Hematopoietic multipotent progenitor cell treated with erythropoietin and hydrocortisone succinate and interleukin-3 and kit ligand, for 6 days (in vitro differentiated cells): ENCODE data around the gene THPO.
A peak's percentile ranks its signal among the peaks of the same experiment; 100 is the strongest.

Source experiments
- DNase-seq: peaks from one replicate; pipeline ENCODE4 v3.0.0-alpha.2; 2015

The THPO gene

DNA sequence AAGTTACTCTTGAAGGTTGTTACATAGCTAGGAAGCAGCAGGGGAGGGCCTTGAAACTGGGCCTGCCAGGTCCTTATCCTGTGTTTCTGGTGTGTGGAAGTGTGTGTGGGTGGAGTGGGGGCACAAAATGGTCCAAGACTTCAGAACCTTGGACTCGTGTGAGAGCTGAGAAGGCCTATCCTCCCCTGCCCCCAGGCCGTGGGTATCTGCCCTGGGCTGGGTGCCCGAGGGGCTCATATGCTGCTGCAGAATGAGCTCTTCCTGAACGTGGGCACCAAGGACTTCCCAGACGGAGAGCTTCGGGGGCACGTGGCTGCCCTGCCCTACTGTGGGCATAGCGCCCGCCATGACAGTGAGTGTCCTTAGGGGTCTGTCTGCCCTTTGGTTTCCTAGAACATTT is 6.3 kb upstream of the THPO start:
- DNase-seq: no peak

DNA sequence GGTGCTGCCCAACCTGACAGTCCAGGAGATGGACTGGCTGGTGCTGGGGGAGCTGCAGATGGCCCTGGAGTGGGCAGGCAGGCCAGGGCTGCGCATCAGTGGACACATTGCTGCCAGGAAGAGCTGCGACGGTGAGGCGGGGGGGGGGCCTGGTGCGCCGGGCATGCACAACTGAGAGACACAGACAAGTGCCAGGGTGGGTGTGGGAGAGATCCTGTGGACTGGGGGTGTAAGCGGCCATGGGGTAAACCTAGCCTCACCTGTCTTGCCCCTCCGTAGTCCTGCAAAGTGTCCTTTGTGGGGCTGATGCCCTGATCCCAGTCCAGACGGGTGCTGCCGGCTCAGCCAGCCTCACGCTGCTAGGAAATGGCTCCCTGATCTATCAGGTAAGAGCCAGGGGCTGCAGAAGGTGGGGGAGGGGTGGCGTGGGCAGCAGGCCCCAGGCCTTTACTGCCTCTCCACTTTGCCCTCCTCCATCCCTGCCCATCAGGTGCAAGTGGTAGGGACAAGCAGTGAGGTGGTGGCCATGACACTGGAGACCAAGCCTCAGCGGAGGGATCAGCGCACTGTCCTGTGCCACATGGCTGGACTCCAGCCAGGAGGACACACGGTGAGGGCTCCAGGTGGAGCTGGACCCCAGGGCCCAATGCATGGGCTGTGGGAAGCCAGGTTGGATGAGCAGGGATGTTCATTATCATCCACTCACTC is 5.2 kb upstream of the THPO start:
- no peak for DNase-seq

DNA sequence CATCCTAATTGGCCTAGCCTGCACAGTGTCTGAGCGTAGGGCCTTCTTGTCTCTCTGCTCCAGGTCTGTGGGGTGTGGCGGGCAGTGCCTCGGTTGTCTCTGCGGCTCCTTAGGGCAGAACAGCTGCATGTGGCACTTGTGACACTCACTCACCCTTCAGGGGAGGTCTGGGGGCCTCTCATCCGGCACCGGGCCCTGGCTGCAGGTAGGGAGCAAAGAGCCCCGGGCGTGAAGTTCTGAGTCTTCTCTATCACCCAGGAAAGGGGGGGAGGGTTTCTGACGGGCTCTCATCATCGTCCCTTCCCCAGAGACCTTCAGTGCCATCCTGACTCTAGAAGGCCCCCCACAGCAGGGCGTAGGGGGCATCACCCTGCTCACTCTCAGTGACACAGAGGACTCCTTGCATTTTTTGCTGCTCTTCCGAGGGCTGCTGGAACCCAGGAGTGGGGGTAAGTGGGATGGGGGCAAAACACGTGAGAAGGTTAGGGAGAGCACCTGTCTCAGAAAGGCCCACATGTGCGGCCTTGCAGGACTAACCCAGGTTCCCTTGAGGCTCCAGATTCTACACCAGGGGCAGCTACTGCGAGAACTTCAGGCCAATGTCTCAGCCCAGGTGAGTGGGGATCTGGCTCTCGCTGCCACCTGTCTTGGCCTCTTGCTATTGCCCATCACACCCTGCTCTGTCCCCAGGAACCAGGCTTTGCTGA is 4.5 kb upstream of the THPO start:
- DNase-seq: no peak

DNA sequence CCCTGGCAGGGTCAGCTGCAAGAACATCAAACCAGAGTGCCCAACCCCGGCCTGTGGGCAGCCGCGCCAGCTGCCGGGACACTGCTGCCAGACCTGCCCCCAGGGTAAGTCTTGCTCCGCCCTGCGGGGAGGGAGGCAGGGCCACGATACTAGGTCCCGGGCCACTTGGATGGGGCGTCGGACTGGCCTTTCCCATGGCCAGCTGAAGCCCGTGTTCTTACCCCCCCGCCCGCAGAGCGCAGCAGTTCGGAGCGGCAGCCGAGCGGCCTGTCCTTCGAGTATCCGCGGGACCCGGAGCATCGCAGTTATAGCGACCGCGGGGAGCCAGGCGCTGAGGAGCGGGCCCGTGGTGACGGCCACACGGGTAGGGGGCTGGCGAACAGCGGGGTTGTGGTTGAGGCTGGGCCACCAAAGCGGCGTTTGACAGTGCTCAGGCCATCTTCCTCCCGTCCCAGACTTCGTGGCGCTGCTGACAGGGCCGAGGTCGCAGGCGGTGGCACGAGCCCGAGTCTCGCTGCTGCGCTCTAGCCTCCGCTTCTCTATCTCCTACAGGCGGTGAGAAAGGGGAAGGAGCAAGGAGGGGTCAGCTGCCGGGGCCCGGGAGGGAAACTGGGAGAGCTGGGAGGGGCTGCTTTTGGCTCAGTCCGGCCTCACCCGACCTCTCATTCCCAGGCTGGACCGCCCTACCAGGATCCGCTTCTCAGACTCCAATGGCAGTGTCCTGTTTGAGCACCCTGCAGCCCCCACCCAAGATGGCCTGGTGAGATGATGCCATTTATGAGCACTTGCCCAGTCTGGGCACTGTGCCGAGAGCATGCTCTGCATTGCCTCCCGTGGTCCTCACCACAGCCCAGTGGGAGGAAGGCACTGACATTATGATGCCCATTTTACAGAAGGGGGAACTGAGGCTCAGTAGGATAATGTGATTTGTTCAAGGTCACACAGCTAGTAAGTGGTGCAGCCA is 3.5 kb upstream of the THPO start:
- DNase-seq: peak; percentile 24

DNA sequence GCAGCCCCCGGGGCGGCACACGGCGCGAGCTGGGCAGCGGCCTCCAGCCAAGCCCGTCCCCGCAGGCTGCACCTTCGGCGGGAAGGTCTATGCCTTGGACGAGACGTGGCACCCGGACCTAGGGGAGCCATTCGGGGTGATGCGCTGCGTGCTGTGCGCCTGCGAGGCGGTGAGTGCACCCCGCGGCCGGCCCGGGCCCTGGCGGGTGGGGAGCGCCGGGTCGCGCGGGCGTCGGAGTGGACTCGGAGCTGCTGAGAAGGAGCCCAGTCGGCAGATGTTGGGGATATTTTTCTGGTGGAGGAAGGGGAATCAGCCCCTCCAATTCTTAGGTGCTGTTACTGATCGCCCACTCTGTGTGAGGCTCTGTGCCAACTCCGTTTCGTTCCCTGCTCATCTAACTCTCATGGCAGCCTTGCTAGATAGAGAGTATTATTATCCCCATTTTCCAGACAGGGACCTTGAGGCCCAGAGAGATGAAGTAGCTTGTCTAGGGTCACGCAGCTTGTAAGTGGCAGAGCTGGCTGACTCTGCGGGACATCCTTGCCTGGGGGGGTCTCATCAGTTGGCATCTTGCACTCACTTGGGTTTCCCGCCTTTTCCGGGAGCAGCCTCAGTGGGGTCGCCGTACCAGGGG is 2.7 kb upstream of the THPO start:
- no peak for DNase-seq

DNA sequence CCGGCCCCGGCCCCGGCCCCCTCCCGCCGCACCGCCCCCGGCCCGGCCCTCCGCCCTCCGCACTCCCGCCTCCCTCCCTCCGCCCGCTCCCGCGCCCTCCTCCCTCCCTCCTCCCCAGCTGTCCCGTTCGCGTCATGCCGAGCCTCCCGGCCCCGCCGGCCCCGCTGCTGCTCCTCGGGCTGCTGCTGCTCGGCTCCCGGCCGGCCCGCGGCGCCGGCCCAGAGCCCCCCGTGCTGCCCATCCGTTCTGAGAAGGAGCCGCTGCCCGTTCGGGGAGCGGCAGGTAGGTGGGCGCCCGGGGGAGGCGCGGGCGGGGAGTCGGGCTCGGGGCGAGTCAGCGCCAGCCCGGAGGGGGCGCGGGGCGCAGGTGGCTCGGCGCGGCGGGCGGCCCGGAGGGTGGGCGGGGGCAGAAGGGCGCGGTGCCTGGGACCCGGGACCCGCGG is 2.2 kb upstream of the THPO start:
- DNase-seq: peak; percentile 29

DNA sequence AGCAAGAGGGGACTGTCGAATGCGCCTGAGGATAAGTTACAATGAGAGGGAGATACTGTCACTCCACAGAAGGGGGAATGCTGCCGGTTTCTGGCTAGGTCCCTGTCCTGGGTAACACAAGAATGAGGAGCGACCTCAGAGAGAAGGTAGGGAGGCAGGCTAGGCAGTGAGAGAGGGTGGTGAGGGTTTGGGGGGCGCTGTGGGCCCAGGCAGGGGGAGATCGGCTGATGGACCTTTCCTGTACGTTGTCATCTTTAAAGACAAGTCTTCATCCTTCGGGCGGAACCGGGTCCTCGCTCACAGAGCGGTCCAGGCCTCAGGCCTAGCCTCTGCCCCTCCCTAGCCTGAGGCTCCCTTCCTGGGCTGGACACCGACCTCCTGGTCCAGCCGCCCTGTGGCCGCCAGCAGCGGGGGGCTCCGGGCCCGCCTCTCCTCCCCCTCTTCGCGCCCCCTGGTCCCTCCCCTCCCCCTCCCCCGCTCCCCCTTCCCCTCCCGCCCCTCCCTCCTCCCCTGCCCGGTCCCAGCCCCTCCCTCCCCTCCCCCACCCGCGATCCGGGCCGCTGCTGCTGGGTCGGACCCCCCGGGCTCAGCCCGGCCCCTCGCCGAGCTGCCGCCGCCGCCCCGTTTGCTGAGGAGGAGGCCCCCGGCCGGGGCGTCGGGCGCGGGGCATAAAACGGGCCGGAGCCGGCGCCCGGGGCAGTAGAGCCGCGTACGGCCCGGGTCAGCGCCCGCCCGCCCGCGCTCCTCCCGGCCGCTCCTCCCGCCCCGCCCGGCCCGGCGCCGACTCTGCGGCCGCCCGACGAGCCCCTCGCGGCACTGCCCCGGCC is 1.6 kb upstream of the THPO start, which contains the start of gene CHRD:
Gene CHRD (plus strand): TSS at position 697 of the 827 bp plus-strand sequence. CDS start 265 bp downstream, outside the sequence.
- no peak for DNase-seq

DNA sequence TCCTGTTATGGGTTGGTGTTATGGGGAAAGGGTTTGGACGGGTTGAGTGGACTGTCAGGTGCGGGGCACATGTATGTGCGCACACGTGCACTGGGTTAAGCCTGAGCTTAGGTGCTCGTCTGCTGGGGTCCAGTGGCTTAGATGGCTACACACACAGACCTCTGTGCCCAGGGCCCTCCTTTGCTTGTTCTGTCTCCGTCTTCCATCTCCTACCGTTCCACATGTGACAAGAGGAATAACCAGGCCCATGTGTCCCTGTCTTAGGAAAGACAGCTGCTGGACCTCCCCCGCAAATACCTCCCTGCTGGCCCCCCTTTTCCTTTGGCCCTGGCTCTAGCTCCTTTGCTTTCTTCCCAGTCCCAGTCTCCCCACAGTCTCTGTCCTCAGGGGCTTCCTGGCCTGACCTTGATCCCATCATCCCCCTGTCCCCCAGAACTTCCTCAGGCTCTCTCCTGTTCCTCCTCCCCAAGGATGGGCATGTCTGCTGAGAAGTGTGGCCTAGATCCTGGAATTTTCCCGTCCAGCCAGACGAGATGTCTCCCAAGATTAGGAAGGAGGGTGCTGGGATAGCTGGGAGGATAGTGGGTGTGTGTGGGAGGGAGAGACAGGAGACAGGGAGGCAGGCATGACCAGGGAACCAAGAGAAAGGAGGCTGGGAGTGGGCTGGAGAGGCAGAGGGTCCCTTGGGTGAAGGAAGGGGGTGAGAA is 797 bp upstream of the THPO start:
- DNase-seq: no peak

DNA sequence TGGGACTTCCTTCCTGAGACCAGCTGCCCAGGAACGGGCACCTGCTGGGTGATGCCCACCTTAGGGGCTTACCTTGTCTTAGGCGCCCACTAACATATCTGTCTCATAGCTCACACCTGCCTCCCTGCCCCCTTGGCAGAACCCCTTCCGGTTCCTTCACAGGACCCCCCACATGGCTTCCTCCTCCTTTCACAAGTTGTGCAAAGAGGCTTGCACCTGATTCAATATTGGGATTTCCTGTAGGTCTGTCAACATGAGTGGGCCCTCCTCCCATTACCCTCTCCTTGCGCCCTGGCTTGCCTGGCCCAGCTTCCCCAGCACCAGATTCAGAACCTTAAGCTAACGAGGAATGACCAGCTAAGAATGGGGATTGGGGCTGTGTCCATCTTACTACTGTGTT is 633 bp downstream of the THPO start:
- no peak for DNase-seq

DNA sequence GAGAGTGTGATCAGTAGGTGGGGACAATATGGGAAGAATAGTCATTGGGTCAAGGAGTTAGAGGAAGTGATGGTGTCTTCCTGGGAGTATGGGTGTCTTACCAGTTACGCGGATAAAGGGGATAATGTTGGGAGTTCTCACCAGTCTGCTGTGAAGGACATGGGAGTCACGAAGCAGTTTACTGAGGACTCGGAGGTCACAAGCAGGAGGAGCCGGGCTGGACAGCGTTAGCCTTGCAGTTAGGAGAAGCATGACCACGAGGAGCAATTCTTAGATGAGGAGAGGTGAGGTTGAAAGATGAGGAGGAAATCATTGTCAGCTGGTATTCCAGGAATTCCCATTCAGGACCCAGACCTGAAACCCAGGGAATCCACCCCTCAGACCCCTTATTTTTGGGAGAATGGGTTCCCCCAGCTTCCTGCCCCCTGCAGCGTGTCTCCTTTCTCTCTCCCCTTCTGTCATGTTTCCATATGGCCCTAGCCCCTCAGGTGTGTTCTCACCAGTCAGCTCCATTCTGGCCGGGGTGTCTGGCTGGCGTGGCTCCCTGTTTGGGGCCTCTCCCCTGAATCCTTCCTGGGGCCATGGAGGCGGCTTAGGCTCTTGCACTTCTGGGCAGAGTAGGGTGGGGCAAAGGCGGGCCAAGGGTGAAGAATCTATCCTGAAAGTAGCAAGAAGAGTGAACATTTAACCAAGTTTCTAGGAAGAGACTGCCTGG is 2.1 kb downstream of the THPO start:
- no peak for DNase-seq

DNA sequence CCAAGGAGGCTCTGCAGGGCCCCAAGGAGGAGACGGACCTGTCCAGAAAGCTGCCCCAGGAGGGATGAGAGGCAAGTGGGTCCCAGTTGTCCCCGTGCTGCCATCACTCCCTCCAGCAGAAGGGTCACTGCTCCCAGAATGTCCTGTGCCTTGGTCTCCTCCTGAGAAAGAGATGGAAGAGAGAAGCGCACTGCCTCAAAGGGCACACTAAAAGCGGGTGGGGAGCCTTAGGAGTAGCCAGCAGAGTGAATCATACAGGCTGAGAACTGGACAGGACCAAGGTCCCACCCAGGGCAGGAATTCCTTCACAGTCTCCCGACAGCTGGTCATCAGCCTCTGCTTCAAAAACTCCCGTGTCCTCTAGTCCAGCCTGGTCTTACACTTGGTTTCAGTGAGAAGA is 4.6 kb downstream of the THPO start:
- DNase-seq: no peak

DNA sequence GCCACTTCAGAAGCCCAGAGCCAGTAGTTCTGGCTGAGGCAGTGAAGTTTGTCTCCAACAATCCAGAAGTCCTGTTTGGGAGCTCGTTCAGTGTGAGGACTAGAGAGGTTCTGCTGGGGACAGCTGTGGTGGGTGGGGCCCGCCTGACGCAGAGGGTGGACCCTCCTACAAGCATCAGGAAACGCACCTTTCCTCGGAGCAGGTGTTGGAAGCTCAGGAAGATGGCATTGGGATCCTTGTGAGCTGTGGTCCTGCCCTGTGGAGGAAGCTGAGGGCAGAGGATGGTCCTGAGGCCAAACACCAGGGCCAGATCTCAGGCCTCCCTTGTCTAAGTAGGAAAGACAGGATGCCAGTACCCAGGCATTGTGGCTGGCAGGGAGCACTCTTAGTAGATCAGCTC is 5.1 kb downstream of the THPO start:
- DNase-seq: no peak

DNA sequence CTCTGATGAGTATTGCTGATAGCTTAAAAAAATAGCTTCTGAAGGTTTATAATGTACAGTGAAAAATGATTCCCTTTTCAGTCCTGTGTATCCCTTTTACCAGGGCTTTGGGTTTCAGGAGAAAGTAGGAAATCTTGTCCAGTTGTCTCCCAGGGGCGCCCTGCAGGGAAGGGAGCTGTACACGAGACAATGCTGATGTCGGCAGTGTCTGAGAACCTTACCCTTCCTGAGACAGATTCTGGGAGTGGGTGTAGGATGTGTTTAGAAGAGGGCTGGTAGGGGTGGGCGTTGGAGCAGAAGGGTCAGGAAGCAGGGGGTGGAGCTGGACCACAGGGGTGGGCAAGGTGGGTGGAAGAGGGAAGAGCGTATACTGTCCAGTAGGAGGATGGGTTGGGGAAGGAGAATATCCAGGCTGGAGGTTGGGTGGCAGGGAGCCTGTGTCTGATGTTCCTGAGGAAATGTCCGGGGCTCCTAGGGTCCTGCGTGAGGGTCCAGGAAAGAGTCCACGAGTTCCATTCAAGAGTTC is 5.6 kb downstream of the THPO start:
- no peak for DNase-seq

DNA sequence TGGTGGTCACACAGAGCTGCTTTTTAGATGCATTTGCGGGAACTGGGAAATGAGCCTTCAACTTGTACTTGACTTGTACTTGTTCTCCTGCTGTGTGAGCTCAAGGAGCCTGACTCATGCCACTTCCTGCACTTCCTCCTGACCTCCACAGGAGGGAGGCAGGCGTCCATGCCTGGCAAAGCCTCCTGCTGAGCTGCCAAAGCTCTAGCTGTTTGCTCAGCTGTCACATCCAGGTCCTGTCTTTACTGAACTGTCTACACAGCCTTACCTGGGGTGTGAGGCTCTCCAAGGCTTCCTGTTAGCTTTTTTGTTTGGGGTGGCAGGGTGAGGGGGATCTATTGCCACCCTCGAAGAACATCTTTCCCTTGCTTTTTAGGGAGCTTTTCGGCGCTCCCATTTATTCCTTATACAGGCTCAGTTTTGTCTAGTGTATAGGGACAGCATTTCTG is 6.4 kb downstream of the THPO start:
- peak; percentile 91 for DNase-seq

DNA sequence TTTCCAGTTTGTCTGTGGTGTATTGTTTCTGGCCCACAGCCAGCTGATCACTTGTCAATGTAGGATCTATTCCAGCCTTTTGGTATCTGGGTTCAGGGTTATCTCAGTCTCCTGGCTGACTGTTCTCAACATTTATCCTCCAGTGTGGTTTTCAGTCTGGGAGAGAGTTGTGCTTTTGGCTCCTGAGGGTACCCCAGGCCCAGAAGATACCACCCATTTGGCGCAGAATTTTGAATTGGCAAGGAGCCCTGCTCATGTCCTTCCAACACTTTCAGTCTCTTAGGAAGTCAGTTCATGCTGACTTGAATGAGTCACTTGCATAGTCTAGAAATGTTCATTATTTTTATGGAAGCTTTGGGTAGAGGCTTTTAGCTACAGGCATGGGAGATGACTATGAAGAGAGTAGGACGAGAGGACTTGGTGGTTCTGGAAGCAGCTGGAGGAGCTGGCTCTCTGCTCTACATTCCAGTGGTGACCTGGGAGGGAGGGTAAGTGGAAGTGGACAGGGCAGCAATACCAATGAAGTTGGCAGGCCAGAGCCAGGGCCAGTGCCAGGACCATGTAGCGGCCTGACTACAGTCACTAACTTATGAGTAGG is 9.3 kb downstream of the THPO start:
- no peak for DNase-seq

DNA sequence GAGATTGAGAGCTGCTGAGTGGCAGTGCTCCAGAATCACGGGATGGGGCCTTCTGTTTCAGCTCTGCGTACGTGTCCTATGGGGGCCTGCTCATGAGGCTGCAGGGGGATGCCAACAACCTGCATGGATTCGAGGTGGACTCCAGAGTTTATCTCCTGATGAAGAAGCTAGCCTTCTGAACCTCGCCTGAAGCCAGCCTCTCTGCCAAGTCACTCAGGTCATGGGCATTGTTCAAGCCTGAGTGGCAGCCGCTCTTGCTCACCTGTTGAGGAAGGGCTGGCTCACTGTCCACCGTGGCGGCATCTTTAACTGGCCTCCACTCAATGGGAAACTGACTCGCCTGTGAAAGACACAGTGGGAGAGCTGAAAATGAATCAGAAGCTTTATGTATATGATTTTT is 9.9 kb downstream of the THPO start:
- DNase-seq: no peak

DNA sequence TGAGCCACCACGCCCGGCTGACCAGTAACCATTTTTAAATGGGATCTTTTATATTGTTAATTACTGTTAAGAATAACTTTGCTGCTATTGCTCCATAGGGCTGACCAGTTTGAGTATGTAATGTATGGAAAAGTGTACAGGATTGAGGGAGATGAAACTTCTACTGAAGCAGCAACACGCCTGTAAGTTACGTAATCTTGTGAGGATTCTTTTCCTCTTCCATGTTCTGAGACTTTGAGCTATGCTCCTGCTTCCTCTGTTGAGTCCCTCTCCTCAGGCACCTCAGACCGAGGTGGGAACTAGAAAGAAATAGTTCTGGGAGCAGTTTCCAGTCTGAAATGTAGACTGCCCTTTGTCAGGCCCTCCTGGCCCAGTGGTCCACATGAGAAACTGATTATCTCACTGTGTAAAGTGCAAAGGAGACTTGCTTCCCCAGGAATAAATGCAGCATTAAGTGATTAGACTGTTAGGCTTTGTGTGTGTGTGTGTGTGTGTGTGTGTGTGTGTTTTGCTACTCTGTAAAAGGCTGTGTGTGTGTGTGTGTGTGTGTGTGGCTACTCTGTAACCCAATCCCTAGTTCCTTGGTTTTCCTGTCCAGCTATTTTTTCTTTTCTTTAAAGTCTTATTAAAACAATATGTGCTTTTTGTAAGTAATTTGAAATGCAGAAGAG is 11.3 kb downstream of the THPO start:
- DNase-seq: no peak

DNA sequence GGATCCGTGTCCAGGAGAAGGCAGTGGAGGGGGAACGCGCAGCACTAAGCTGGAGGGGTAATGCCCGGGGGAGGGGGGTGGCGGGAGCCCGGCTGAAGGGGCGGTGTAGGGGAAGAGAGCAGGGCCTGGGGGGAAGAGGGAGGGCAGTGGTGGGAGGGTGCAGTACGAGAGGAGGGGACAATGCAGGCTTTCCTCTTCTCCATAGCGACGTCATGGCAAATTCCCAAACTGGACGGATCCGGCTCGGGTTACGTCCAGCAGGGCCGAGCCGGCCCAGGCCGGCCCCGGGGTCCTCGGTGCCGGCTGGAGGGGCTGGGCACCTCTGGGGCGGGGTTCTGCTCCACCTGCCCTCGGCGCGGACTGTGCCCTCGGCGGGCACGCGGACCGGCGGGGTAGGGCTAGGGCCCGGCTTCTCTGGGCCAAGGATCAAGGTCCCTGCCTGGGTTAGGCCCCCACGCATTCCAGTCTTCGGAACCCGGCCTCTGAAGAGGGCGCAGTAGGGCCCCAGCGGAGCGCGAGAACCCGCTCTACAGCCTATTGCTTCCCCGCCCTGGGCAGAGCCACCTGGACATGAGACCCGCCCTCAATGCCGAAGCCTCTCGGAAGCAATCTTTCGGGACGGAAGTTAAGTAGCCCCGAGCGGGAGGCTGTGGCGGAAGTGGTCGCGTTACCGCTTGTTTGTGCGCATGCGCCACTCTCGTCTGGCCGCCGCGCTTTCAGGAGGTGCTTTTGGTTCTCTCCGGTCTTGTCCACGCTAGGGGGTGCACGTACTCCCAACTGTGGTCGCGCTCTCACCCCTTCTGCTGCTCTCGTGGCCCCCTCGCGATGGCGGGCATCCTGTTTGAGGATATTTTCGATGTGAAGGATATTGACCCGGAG is 15.1 kb downstream of the THPO start:
- DNase-seq: peak; percentile 99
